Smooth muscle cell of the brain vasculature (primary cell): Measurements from ENCODE around the gene MTG1.
A peak's percentile ranks its signal among the peaks of the same experiment; 100 is the strongest.
"Not testable (repeated sequence)": the region's sequence is repeated elsewhere in the genome, so short reads cannot be mapped to it uniquely, and the experiment has no call there.

Source experiments
- DNase-seq: peaks from one replicate; pipeline ENCODE4 v3.0.0-alpha.2; 2012; ENCODE audit warnings: low read depth, low spot score

Gene MTG1

DNA sequence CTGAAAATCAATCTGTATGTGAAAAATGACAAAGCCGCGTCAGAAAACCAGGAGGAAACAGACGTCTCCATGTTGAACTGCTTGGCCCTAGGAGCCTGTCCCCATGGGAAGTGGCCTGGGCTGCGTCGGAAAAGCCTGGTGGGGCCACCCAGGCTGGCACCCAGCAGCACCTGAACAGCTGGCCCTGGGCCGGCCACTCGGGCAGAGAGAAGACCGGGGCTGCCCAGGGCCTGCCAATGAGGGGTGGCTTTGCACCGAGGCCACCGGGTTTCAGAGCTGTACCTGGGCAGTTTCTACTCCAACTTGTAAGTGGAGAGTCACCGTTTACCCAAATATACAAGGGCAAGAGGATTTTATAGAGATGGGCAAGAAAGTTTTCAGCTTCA is 35.0 kb upstream of the MTG1 start:
- no peak for DNase-seq

GRCh38 chr10:133359554-133359971 is 34.4 kb upstream of the MTG1 start:
- no peak for DNase-seq

DNA sequence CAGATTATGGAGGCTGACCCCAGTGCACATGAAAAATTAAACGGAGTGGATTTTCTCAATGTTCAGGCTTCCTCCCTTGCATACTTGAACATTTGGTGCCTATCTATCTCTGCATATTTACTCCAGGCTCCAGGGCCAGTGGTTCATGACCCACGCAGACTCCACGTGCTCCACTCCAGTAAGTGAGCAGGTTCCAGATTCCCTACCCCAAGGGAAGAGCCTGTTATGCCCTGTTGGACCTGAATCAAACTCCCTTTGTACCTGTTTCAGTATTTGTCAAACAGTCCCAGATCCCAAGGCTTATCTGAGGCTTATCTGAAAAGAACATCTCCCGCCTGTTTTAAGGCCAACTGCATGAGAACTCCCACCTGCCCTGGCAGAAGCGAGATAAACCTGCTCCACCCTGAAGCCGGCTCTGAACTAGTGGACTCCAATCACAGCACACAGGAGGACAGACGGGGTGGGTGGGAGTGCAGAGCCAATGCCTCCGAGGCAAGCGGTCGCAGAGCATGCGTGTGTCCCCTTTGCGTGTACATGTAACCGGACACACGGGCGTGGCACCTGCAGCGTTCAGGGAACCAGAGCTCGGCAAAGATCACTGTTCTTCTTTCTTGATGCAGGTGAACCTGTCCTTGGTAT is 33.9 kb upstream of the MTG1 start:
- DNase-seq = no peak

DNA sequence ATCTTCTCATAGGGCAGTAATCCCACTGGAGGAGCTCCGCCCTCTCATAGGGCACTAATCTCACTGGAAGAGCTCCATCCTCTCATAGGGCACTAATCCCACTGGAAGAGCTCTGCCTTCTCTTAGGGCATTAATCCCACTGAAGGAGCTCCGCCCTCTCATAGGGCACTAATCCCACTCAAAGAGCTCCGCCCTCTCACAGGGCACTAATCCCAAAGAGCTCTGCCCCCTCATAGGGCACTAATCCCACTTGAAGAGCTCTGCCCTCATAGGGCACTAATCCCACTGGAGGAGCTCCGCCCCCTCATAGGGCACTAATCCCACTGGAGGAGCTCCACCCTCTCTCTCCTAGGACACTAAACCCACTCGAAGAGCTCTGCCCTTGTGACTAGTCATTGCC is 32.7 kb upstream of the MTG1 start:
- DNase-seq = no peak

GRCh38 chr10:133361773-133362441 is 32.0 kb upstream of the MTG1 start:
- DNase-seq = no peak

DNA sequence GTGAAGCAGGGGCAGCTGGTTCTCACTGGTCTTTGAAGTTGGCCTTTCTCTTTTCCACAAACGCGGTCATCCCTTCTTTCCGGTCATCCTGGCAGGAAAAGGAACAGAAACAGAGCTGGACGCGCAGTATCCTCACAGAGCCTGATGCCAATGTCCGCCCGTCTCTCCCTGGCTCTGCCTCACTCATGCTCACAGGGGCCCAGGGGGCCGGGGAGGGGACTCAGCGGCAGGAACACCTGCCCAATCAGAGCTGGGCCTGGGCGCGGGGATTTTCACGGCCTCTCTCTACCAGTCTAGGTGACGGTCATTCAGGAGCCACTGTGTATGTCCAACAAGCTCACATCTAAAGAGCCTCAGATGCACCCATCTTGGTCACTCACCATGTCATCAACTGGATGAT is 31.1 kb upstream of the MTG1 start:
- no peak for DNase-seq

GRCh38 chr10:133364645-133365431 is 29.1 kb upstream of the MTG1 start:
- no peak for DNase-seq

DNA sequence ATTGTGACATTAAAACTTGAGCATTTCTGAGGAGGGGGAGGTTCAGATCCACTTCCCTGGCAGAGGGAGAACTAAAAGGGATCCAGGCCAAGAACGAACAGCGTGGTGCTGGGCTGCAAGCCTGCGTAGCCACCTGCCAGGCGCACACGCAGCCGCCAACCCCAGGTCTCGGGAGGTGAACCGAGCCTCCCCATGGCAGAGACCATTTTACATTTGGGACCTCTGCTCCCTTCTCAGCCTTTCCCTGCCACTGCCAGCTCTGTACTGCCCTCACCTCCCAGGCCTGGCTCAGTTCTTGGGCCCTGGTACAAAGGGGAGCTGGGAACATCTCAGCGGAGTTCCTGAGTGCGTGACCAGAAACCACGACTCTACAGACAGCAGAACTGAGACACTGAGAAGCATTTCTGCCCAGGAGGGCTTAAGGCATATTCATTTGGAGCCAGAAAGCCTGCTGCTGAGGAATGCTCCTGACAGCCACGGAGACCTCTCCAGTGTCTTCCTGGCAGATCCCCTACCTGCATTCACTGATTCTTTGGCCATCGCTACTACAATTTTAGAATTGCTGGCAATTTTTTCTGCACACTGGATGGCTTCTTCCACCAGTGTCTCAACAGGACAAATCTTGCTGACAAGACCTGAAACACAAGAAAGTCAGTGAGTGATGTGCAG is 28.4 kb upstream of the MTG1 start:
- no peak for DNase-seq

DNA sequence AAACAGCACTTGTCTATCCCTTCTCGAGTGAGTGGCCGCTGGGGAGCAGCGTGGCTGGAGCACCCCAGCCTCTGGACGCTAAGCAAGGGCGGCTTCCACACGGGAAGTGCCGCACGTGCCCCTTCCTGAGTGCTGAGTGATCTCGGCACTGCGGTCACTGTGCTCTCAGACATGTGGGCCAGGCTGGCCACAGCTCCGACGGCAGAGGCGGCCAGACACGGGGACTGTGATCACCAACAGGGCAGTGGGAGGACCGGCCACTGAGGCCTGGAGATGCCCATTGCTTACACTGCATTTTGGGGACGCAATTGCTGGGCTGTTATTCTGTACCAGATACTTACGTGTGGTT is 27.9 kb upstream of the MTG1 start:
- DNase-seq = no peak

- DNase-seq = no peak
Observed at GRCh38 chr10:133366751-133367150, 27.2 kb upstream of the MTG1 start.

- not testable (repeated sequence) for DNase-seq
Observed at GRCh38 chr10:133367461-133367860, 26.5 kb upstream of the MTG1 start.

- DNase-seq = no peak
Observed at GRCh38 chr10:133368153-133368552, 25.8 kb upstream of the MTG1 start.

- no peak for DNase-seq
Observed at GRCh38 chr10:133370030-133370786, 23.7 kb upstream of the MTG1 start.

DNA sequence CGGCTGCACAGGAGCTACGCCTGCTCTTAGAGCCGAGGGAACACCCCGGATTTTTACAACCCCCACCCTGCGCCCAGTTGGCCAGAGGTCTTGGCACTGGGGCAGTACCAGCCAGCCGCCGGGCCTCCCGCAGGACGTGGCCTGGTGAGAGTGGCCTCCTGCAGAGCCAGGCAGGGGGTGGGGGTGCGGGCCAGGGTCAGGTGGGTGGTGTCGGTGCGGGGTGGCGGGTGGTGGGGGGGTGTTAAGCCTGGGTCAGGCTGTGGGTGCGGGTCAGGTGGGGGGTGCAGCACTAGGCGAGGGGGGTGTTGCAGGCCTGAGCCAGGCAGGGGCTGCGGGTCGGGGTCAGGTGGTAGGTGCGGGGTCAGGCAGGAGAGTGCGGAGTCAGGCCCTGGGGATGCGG is 21.4 kb upstream of the MTG1 start:
- no peak for DNase-seq

DNA sequence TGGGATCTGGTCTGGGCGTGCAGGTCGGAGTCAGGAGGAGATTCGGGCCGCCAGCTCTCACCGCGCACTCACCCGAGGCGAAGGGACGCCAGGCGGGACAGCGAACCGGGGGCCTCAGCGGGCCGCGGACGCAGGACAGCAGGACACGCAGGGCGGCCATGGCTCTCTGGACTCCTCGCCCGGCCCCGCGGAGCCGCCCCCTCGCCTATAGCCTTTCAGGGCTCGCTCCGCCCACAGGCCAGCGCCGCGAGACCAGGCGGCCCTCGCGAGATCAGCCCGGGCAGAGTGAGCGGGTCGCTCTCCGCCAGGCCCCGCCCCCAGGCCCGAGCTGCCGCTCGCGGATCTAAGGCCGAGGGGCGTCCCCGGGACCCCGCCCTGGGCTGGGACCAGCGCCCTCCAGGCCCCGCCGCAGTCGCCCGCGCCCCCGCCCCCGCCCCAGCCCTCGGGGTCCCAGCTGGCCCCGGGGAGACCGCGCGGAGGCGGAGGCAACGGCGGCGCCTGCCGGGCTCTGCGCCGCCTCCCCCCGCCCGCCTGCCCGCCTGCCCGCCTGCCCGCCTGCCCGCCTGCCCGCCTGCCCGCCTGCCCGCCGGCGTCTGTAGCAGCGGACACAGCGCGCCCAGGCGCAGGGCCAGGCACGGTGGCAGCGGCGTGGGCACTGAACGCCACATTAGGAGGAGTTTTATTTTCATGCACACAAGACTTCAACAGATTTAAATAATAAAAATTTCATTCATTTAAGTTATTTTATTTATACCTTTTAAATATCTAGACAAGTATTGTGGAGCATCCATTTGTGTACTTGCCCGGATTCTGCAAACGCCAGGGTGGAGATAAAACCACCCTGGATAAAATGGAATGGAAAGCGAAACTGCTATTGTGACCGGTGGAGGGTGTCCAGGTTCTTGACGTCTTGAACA is 20.5 kb upstream of the MTG1 start, which contains the start of gene ECHS1:
Gene ECHS1 (minus strand): TSS at position 181 of the 917 bp plus-strand sequence. CDS start 21 bp downstream, at position 160.
- peak; percentile 82 for DNase-seq

DNA sequence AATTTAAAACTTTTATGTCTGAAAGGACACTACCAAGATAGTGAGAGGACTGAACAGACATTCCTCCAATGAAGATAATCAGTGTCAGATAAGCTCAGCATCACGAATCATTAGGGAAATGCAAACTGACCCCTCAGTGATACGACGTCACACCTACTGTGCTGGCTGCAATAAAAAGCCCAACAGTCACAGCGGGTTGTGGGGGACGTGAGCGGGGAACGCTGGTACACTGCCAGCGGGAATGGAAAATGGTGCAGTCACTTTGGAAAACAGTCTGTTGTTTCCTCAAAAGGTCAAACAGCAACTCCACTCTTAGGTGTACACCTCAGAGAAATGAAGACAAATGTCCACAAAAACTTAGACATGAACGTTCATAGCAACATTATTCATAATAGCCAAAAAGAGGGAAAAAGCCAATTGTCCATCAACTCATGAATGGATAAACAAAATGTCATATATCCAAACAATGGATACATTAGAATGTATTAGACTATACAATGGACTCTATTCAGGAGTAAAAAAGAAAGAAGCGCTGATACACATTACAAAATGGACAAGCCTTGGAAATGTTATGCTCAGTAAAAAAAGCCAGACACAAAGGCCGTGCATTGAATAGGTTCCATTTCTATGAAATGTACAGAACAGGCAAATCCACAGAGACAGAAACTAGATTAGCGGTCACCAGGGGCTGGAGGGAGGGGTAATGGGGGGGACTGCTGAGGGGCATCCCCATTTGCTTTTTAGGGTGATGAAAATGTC is 18.4 kb upstream of the MTG1 start:
- no peak for DNase-seq

- DNase-seq = not testable (repeated sequence)
Observed at GRCh38 chr10:133376183-133376582, 17.8 kb upstream of the MTG1 start.

DNA sequence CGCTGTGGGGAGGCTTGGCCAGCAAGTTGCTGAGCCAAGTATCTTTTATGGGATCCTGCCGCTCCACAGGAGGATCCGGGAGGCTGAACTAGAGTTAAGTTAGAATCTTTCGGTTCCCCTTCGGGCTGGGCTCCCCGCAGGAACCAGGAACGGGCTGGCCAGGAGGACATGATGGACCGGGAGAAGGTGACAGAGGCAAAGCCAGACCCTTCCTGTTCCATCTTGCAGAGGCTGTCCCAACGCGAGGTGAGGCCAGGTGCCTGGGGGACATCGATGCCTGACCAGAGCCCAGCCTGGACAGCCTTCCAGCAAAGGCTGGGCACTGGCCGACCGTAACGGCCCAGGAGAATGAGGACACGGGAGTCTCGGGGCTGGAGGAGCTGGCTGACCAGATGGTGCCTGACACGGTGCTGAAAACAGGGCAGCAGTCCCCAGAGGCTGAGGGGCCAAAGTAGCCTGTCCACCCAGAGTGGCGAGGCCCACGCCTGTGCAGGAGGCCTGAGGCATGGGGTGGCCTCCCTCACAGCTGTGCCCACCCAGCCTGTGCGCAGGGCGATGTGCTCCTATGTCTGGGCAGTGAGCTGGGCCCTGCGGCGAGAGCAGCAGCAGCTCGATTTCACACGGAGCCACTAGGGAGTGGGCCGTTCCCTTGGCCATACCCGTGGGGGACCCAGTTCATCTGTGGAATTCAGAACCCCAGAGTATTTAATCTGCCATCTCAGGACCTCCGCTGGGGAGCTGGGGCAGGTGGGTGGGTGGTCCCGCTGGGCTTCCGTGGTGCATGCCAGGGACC is 16.7 kb upstream of the MTG1 start:
- DNase-seq = no peak

DNA sequence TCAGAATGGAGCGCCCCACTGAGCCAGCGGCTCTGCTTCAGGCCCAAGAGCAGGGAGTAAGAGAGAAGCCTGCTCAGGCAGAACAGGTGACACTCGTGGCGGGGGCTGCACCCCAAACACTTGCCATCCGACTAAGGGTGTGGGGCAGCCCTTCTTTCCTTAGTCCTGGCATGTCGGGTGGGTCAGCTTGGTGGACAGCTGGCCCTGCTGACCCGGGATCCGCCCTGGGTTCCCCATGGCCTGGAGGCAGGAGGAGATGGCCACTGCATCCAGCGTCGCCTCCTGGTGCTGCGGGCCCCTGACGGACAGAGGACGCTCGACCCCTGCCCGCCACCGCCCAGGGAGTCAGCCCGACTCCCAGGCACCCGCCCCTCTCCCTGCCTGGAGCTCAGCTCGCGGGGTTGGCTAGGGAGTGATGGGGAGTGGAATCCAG is 16.1 kb upstream of the MTG1 start:
- DNase-seq = no peak
